ENCODE results near the gene COL4A1.

- no peak for TF ChIP-seq POLR2A (IDR thresholded peaks at IDR 0.05; ENCODE audit: insufficient read depth in 1 of 2, low read depth in 2 of 2, low read length in 2 of 2)
- no peak for TF ChIP-seq CHD4 (IDR thresholded peaks at IDR 0.05; ENCODE audit: borderline replicate concordance, low read length)
- TF ChIP-seq ZNF441 (CRISPR knock-in tag; IDR thresholded peaks at IDR 0.05; ENCODE audit: borderline replicate concordance), result no peak
- no peak for TF ChIP-seq YY1 (IDR thresholded peaks at IDR 0.05; ENCODE audit: insufficient read depth, insufficient replicate concordance, low read depth, low read length)
Measured at GRCh38 chr13:110334256-110334655, 27.3 kb upstream of the COL4A1 start.
